GM19455 (cell line): Measurements from ENCODE around the gene M6PR.
"Not testable (repeated sequence)": the region's sequence is repeated elsewhere in the genome, so short reads cannot be mapped to it uniquely, and the experiment has no call there.

ENCODE experiments used
- ATAC-seq: cut with Tn5 transposase; IDR thresholded peaks from one replicate; pipeline ENCODE4 v1.9.1; 2021; ENCODE audit not compliant: unreplicated experiment

Gene M6PR

GRCh38 chr12:8914033-8914715 lies 35.3 kb downstream of the M6PR start, which contains the start of gene PHC1:
Gene PHC1 (plus strand): TSS chr12:8914509. CDS start chr12:8917678, 3,169 bp downstream.
- ATAC-seq: peak; percentile 72

- no peak for ATAC-seq
Observed at GRCh38 chr12:8913702-8914032, 35.8 kb downstream of the M6PR start.

GRCh38 chr12:8912914-8913313 lies 36.5 kb downstream of the M6PR start:
- ATAC-seq: no peak

GRCh38 chr12:8911606-8912268 lies 37.7 kb downstream of the M6PR start:
- no peak for ATAC-seq

GRCh38 chr12:8909752-8910151 lies 39.7 kb downstream of the M6PR start:
- ATAC-seq: no peak

GRCh38 chr12:8907513-8907912 lies 41.9 kb downstream of the M6PR start:
- no peak for ATAC-seq

- no peak for ATAC-seq
Observed at GRCh38 chr12:8906266-8907180, 42.9 kb downstream of the M6PR start.

GRCh38 chr12:8905546-8905945 lies 43.9 kb downstream of the M6PR start:
- ATAC-seq: no peak

- no peak for ATAC-seq
Observed at GRCh38 chr12:8904665-8905064, 44.8 kb downstream of the M6PR start.

- ATAC-seq: no peak
Observed at GRCh38 chr12:8903646-8904045, 45.8 kb downstream of the M6PR start.

- not testable (repeated sequence) for ATAC-seq
Observed at GRCh38 chr12:8902703-8903102, 46.7 kb downstream of the M6PR start.

GRCh38 chr12:8899830-8900229 lies 49.6 kb downstream of the M6PR start:
- ATAC-seq: no peak

- ATAC-seq: no peak
Observed at GRCh38 chr12:8897081-8897480, 52.4 kb downstream of the M6PR start.

- ATAC-seq: no peak
Observed at GRCh38 chr12:8894986-8895385, 54.5 kb downstream of the M6PR start.

GRCh38 chr12:8894378-8894777 lies 55.1 kb downstream of the M6PR start:
- ATAC-seq: no peak

- no peak for ATAC-seq
Observed at GRCh38 chr12:8891976-8892375, 57.5 kb downstream of the M6PR start.
